Calu3 (cell line): ENCODE results near the gene TCEA2. TPM values are rescaled to one million over a fixed set of nuclear protein-coding genes. Genes with fewer than 3 reads are reported as not detected.

Experiments
- BruUV-seq: library from RNA; stranded (reverse); fragments of 400-500 nt; replicated peaks from 2 replicates; lab custom pipeline; 2021; lab: Mats Ljungman, UMichigan
- CTCF ChIA-PET: fragments of 300-600 bp; sonication (Branson Sonifier 250); formaldehyde crosslinking; loops from one replicate; lab custom pipeline; 2022; ENCODE audit warnings: antibody characterized with exemption; lab: Charles Lee
- DNase-seq: peaks from one replicate; pipeline ENCODE4 v3.0.0; 2022
- H3K27ac Mint-ChIP-seq: one replicate; pipeline ENCODE4 v1.8.0; 2022; ENCODE audit warnings: mixed read lengths; ENCODE audit not compliant: unreplicated experiment
- H3K27me3 Mint-ChIP-seq: one replicate; pipeline ENCODE4 v1.8.0; 2022; ENCODE audit warnings: mixed read lengths; ENCODE audit not compliant: unreplicated experiment
- H3K36me3 Mint-ChIP-seq: one replicate; pipeline ENCODE4 v1.8.0; 2022; ENCODE audit warnings: mild to moderate bottlenecking, moderate library complexity, mixed read lengths; ENCODE audit not compliant: insufficient read depth, unreplicated experiment
- H3K4me1 Mint-ChIP-seq: one replicate; pipeline ENCODE4 v1.8.0; 2022; ENCODE audit warnings: mild to moderate bottlenecking, low read depth, mixed read lengths; ENCODE audit not compliant: unreplicated experiment
- H3K4me3 Mint-ChIP-seq: one replicate; pipeline ENCODE4 v1.8.0; 2022; ENCODE audit warnings: mild to moderate bottlenecking, low read depth, moderate library complexity, mixed read lengths; ENCODE audit not compliant: unreplicated experiment
- H3K9me3 Mint-ChIP-seq: one replicate; pipeline ENCODE4 v1.8.0; 2022; ENCODE audit warnings: low read depth, mixed read lengths; ENCODE audit not compliant: unreplicated experiment
- intact Hi-C: fragments of 100-400 bp; cut with micrococcal nuclease; formaldehyde crosslinking; loops from one replicate; pipeline ENCODE4 v1.10.0; 2022; ENCODE audit not compliant: unreplicated experiment
- total RNA-seq: library from RNA; stranded (reverse); gene quantifications from 2 replicates; pipeline ENCODE4 v1.2.3, GENCODE V29; 2022
- TF ChIP-seq, protein P1 (sequence below): fragments of 200-600 bp; IDR thresholded peaks from one replicate; pipeline ENCODE4 v1.8.0; 2022; ENCODE audit warnings: antibody characterized with exemption; ENCODE audit not compliant: unreplicated experiment

The TCEA2 gene
- total RNA-seq, 1 experiment from 2014 or later: 39.9 TPM

DNA sequence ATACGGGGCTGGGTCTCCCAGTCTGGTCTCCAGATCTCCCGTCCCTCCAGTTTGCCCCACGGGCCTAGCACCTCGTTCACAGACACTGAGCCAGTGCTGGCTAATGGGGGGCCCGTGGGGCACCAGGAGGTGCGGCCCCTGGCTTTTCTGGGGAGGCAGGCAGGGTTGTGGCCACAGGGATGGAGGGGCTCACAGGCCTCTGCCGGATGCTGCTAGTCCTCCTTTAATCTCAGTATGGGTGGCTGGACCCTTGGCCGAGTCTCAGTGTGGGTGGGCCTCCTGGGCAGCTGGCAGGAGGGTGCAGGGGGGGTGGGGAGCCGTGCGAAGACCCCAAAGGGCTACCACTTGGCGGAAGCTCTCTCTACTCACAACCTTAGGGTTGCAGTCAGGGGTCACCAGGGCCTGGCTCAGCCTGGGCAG, 12.0 kb upstream of the TCEA2 start:
- CTCF ChIA-PET: interaction anchor here (3.0 kb wide), 1 partner anchor 13 kb away, joined by 13 read pairs; no protein-coding TSS in a partner anchor
- H3K9me3 Mint-ChIP-seq: no peaks in the 10 kb centered on the region
- no peak overlapping the region for H3K27ac Mint-ChIP-seq
- no peaks in the 10 kb centered on the region for H3K36me3 Mint-ChIP-seq
- H3K27me3 Mint-ChIP-seq: peaks cover 88% of the 10 kb centered on the region
- no peak for DNase-seq
- no peak overlapping the region for H3K4me3 Mint-ChIP-seq
- H3K4me1 Mint-ChIP-seq: no peaks in the 10 kb centered on the region
- intact Hi-C loops: loop anchor here (10.0 kb wide), 1 partner anchor 156 kb away; the partner anchor contains the start of gene DNAJC5
- TF ChIP-seq, protein P1, sequence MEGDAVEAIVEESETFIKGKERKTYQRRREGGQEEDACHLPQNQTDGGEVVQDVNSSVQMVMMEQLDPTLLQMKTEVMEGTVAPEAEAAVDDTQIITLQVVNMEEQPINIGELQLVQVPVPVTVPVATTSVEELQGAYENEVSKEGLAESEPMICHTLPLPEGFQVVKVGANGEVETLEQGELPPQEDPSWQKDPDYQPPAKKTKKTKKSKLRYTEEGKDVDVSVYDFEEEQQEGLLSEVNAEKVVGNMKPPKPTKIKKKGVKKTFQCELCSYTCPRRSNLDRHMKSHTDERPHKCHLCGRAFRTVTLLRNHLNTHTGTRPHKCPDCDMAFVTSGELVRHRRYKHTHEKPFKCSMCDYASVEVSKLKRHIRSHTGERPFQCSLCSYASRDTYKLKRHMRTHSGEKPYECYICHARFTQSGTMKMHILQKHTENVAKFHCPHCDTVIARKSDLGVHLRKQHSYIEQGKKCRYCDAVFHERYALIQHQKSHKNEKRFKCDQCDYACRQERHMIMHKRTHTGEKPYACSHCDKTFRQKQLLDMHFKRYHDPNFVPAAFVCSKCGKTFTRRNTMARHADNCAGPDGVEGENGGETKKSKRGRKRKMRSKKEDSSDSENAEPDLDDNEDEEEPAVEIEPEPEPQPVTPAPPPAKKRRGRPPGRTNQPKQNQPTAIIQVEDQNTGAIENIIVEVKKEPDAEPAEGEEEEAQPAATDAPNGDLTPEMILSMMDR: no peak
- BruUV-seq: no TSS peak

DNA sequence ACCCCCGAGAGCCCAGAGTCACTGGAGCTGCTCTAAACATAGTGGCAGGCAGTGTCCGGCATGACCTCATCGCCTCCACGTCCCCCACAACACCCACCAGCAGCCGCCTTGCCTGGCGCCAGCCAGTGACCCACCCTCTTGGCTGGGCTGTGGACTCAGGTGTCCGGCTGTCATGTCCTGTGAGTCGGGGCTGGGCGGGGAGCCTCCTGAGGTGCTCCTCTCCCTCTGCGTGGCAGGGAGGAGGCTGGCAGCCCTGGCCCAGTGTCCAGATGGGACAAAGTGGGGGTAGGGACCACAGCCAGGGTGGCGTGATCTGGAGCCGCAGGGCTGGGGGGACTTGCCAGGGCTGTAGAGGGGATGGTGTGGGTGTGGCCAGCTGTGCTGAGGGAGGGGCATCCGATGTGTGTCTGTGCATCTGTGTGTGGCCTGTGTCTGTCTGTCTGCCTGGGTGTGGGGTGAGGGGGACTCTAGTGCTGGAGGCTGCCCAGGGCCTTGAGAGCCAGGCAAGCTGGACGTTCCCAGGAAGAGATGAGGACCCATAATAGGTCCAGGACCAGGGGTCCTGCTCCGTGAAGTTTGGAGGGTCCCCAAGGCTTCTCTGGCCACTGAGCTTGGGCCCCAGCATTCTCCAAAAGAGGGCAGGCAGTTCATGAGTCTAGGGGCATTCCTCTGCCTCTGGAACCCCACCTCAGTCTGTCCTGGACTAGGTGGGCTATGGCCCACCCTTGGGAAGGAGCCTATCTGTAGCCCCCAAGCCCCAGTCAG, 11.3 kb upstream of the TCEA2 start:
- Mint-ChIP-seq H3K36me3 (no peaks in the 10 kb centered on the region), H3K27ac (no peak overlapping the region), H3K4me3 (no peak overlapping the region), H3K4me1 (no peaks in the 10 kb centered on the region), H3K9me3 (no peaks in the 10 kb centered on the region), H3K27me3 (peaks cover 81% of the 10 kb centered on the region)
- intact Hi-C loops: loop anchor here (10.0 kb wide), 1 partner anchor 157 kb away; the partner anchor contains the start of gene DNAJC5
- no peak for DNase-seq
- BruUV-seq: no TSS peak
- TF ChIP-seq, protein P1: no peak
- CTCF ChIA-PET: interaction anchor here (2.7 to 3.0 kb wide), 2 partner anchors 11 to 13 kb away, joined by 7 to 13 read pairs; partner anchors contain the start of gene TCEA2

DNA sequence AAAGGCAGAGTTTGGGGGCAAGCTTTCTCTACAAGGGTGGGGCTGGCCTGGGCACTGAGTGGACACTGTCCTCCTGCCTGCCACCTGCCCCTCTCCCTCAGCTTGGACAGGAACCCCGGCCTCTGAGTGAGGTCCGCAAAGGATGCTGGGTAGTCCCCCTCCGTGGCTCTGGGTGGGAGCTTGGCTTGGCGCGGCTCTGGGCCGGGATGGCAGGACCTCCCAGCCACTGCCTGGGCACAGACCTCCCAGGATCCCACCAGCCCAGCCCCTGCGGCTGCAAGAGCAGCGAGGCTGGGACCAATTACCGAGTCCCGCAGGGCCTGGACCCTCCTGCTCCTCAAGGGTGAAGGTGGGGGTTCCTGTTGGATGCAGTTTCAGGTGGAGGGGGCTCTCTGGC, 10.7 kb upstream of the TCEA2 start:
- Mint-ChIP-seq H3K27ac (no peak overlapping the region), H3K27me3 (peaks cover 75% of the 10 kb centered on the region), H3K4me1 (peaks cover 4% of the 10 kb centered on the region), H3K36me3 (no peaks in the 10 kb centered on the region), H3K4me3 (no peak overlapping the region), H3K9me3 (no peaks in the 10 kb centered on the region)
- DNase-seq: no peak
- intact Hi-C loops: loop anchor here (10.0 kb wide), 1 partner anchor 158 kb away; the partner anchor contains the start of gene DNAJC5
- TF ChIP-seq, protein P1: no peak
- CTCF ChIA-PET: interaction anchor here (2.7 to 3.0 kb wide), 2 partner anchors 10 to 14 kb away, joined by 7 to 13 read pairs; partner anchors contain the start of gene TCEA2
- BruUV-seq: no TSS peak

DNA sequence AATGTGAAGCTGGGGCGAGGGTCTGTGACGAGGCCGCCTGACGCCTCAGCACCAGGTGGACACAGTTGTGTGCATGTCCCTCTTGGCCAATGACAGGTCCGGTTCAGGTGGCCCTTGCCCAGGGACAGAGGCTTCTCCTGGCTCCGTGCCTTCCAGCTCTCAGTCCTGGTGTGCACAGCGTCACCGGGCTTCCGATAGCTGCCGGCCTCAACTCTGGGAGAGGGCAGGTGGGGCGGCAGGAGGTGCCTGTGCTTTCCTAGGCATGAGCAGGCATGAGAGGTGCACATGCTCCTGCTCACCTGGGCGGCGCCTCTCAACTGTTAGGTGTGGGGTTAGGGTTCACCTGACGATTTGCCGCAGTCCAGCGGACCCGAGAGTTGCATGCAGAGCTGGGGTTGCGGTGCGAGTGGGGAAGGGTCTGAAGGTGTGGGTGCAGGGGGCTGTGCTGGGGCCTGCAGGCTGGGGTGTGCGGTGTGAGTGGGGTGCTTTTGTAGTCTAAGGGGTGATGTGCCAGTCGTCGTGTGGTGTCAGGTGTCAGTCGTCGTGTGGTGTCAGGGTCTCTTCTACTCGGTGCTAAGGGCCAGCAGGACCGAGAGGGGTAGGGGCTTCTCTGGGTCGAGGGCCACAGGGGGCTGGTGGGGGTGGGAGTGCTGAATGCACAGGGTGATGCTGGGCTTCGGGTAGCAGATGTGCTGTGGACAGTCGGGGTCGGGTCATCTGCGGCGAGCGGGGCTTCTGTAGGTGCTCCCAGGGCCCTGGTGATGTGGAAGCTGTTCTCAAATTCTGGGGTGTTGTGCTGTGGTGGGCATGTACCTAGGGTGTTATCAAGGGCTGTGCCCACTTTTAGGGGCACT, 9.8 kb upstream of the TCEA2 start:
- TF ChIP-seq, protein P1: no peak
- Mint-ChIP-seq H3K36me3 (no peaks in the 10 kb centered on the region), H3K4me1 (peaks cover 13% of the 10 kb centered on the region), H3K27me3 (peaks cover 66% of the 10 kb centered on the region), H3K9me3 (no peaks in the 10 kb centered on the region), H3K4me3 (no peak overlapping the region), H3K27ac (no peak overlapping the region)
- DNase-seq: no peak
- BruUV-seq: no TSS peak
- intact Hi-C loops: loop anchor here (10.0 kb wide), 1 partner anchor 158 kb away; the partner anchor contains the start of gene DNAJC5
- CTCF ChIA-PET: interaction anchor here (0.9 to 3.0 kb wide), 3 partner anchors 9 to 15 kb away, joined by 3 to 13 read pairs (median 7); partner anchors contain the start of gene TCEA2
